IMR-90 (cell line): Measurements from ENCODE around the gene MYO5A. TPM values are rescaled to one million over a fixed set of nuclear protein-coding genes. Genes with fewer than 3 reads are reported as not detected.

ENCODE experiments used
- ATAC-seq: fragments of 200-7000 bp; cut with Tn5 transposase; 2 replicates; pipeline ENCODE4 v1.9.1; 2020; ENCODE audit warnings: low read depth, mild to moderate bottlenecking, moderate library complexity
- BruUV-seq: library from RNA; stranded (reverse); fragments of 400-500 nt; replicated peaks from 2 replicates; lab custom pipeline; 2021; lab: Mats Ljungman, UMichigan
- CTCF ChIA-PET: fragments of 300-600 bp; formaldehyde crosslinking; extraction: SDS; loops from one replicate; lab custom pipeline; 2021; ENCODE audit warnings: antibody characterized with exemption; lab: Yijun Ruan, JAX
- POLR2A ChIA-PET: fragments of 300-600 bp; sonication (Branson Sonifier 250); formaldehyde crosslinking; loops from one replicate; lab custom pipeline; 2022; ENCODE audit warnings: antibody characterized with exemption; ENCODE audit not compliant: unreplicated experiment; lab: Charles Lee
- DNase-seq: peaks from one replicate; pipeline ENCODE4 v3.0.0; 2013
- H2AFZ ChIP-seq: replicated peaks from 2 replicates; pipeline ENCODE3; 2013; ENCODE audit warnings: low read length, mild to moderate bottlenecking; ENCODE audit not compliant: poor library complexity
- H2AK5ac ChIP-seq: 2 replicates; pipeline ENCODE4 v1.6.1; 2013; ENCODE audit warnings: low read depth, low read length, inconsistent platforms
- H2AK9ac ChIP-seq: replicated peaks from 2 replicates; pipeline ENCODE3; 2013; ENCODE audit warnings: mild to moderate bottlenecking, low read depth, low read length, moderate library complexity; ENCODE audit not compliant: poor library complexity
- H2BK120ac ChIP-seq: 2 replicates; pipeline ENCODE4 v1.6.1; 2013; ENCODE audit warnings: low read depth, low read length, inconsistent platforms
- H2BK15ac ChIP-seq: 3 replicates; pipeline ENCODE4 v1.6.1; 2013; ENCODE audit warnings: low read depth, low read length, inconsistent platforms
- H2BK20ac ChIP-seq: 2 replicates; pipeline ENCODE4 v1.6.1; 2013; ENCODE audit warnings: low read depth, mild to moderate bottlenecking, inconsistent platforms, low read length, moderate library complexity
- H2BK5ac ChIP-seq: 2 replicates; pipeline ENCODE4 v1.6.1; 2013; ENCODE audit warnings: mild to moderate bottlenecking, low read depth, low read length, inconsistent platforms; ENCODE audit not compliant: poor library complexity, severe bottlenecking
- H3K14ac ChIP-seq: replicated peaks from 2 replicates; pipeline ENCODE4 v1.6.1; 2013; ENCODE audit warnings: low read depth, low read length, inconsistent platforms
- H3K18ac ChIP-seq: 2 replicates; pipeline ENCODE4 v1.6.1; 2013; ENCODE audit warnings: low read depth, low read length, control low read depth
- H3K23ac ChIP-seq: 2 replicates; pipeline ENCODE4 v1.6.1; 2013; ENCODE audit warnings: low read depth, low read length, inconsistent platforms
- H3K27ac ChIP-seq: 2 replicates; pipeline ENCODE4 v1.5.1; 2013; ENCODE audit warnings: mild to moderate bottlenecking, control low read depth, low read length; ENCODE audit not compliant: insufficient read depth
- H3K27me3 ChIP-seq: 2 replicates; pipeline ENCODE4 v1.6.1; 2013; ENCODE audit warnings: low read length; ENCODE audit not compliant: control insufficient read depth, insufficient read depth
- H3K36me3 ChIP-seq: 2 replicates; pipeline ENCODE4 v1.6.1; 2013; ENCODE audit warnings: low read length, mixed read lengths; ENCODE audit not compliant: control insufficient read depth, insufficient read depth
- H3K4ac ChIP-seq: 2 replicates; pipeline ENCODE4 v1.6.1; 2013; ENCODE audit warnings: low read depth, low read length, inconsistent platforms
- H3K4me1 ChIP-seq: 2 replicates; pipeline ENCODE4 v1.6.1; 2013; ENCODE audit warnings: low read length, mixed read lengths; ENCODE audit not compliant: control insufficient read depth, insufficient read depth
- H3K4me2 ChIP-seq: 2 replicates; pipeline ENCODE4 v1.6.1; 2013; ENCODE audit warnings: low read depth, mild to moderate bottlenecking, control low read depth, low read length, moderate library complexity
- H3K4me3 ChIP-seq: 2 replicates; pipeline ENCODE4 v1.5.1; 2013; ENCODE audit warnings: low read depth, mild to moderate bottlenecking, control low read depth, low read length, moderate library complexity; ENCODE audit not compliant: insufficient read depth
- H3K56ac ChIP-seq: 2 replicates; pipeline ENCODE4 v1.6.1; 2013; ENCODE audit warnings: low read length, inconsistent platforms; ENCODE audit not compliant: insufficient read depth; ENCODE audit errors: extremely low read depth
- H3K79me1 ChIP-seq, 2 experiments: 2 replicates each; pipeline ENCODE4 v1.6.1; 2013; ENCODE audit warnings: low read length in 2 of 2, inconsistent platforms in 1 of 2, low read depth in 1 of 2
- H3K9ac ChIP-seq: 2 replicates; pipeline ENCODE4 v1.6.1; 2013; ENCODE audit warnings: low read depth, low read length, control low read depth
- H3K9me1 ChIP-seq: 2 replicates; pipeline ENCODE4 v1.6.1; 2013; ENCODE audit warnings: low read length, inconsistent platforms; ENCODE audit not compliant: insufficient read depth
- H3K9me3 ChIP-seq: 2 replicates; pipeline ENCODE4 v1.6.1; 2013; ENCODE audit warnings: low read length; ENCODE audit not compliant: control insufficient read depth, insufficient read depth
- H4K20me1 ChIP-seq: 2 replicates; pipeline ENCODE4 v1.6.1; 2013; ENCODE audit warnings: low read length, inconsistent platforms; ENCODE audit not compliant: insufficient read depth
- H4K5ac ChIP-seq: 2 replicates; pipeline ENCODE4 v1.6.1; 2013; ENCODE audit warnings: mild to moderate bottlenecking, low read depth, low read length, control low read depth
- H4K8ac ChIP-seq, 2 experiments: 2 replicates each; pipeline ENCODE4 v1.6.1; 2013; ENCODE audit warnings: low read depth in 2 of 2, low read length in 2 of 2, control low read depth in 1 of 2, inconsistent platforms in 1 of 2
- H4K91ac ChIP-seq: 2 replicates; pipeline ENCODE4 v1.6.1; 2013; ENCODE audit warnings: low read depth, low read length, inconsistent platforms; ENCODE audit not compliant: insufficient read depth
- CHD1 ChIP-seq: IDR thresholded peaks from 2 replicates; pipeline ENCODE4 v1.6.1; 2012; ENCODE audit warnings: low read depth, low read length, improper control_type of control experiment
- ELK1 ChIP-seq: fragments of 150-350 bp; IDR thresholded peaks from 2 replicates; pipeline ENCODE4 v1.6.1; 2016; ENCODE audit warnings: low read depth, mild to moderate bottlenecking, low read length, moderate library complexity, borderline replicate concordance
- MAZ ChIP-seq: IDR thresholded peaks from 2 replicates; pipeline ENCODE4 v1.6.1; 2012; ENCODE audit warnings: low read depth, mild to moderate bottlenecking, low read length, improper control_type of control experiment, moderate library complexity, borderline replicate concordance
- NFE2L2 ChIP-seq: fragments of 150-350 bp; IDR thresholded peaks from 2 replicates; pipeline ENCODE4 v1.6.1; 2016; ENCODE audit warnings: low read depth, mild to moderate bottlenecking, low read length
- RAD21 ChIP-seq: IDR thresholded peaks from 2 replicates; pipeline ENCODE4 v1.6.1; 2012; ENCODE audit warnings: low read length, improper control_type of control experiment
- RFX5 ChIP-seq: IDR thresholded peaks from 2 replicates; pipeline ENCODE4 v1.8.0; 2012; ENCODE audit warnings: low read depth, mild to moderate bottlenecking, low read length, moderate library complexity
- SMC3 ChIP-seq: fragments of 150-350 bp; IDR thresholded peaks from 2 replicates; pipeline ENCODE4 v1.6.1; 2016; ENCODE audit warnings: low read depth, mild to moderate bottlenecking, antibody characterized with exemption, low read length, moderate library complexity
- WGBS, 2 experiments: methylation state at CpG; one replicate each; pipeline versions ENCODE4 v1.1.5 to v1.1.7; 2013; ENCODE audit warnings: missing lambda C conversion rate in 2 of 2; ENCODE audit not compliant: insufficient read length in 1 of 2; ENCODE audit errors: extremely low coverage in 2 of 2; 5-methylcytosine and 5-hydroxymethylcytosine counted together
- dilution Hi-C: fragments of 300-500 bp; cut with HindIII; formaldehyde crosslinking; loops from one replicate; pipeline ENCODE4 v1.14.3; 2018; ENCODE audit warnings: low sequenced_read_pairs; ENCODE audit not compliant: unreplicated experiment
- in situ Hi-C: fragments of 300-500 bp; cut with MboI; formaldehyde crosslinking; loops from 3 replicates; pipeline ENCODE4 v1.14.3; 2019; ENCODE audit warnings: low sequenced_read_pairs, inconsistent platforms, mixed read lengths
- intact Hi-C: fragments of 100-400 bp; cut with micrococcal nuclease; formaldehyde crosslinking; loops from 2 replicates; pipeline ENCODE4 v1.10.0; 2022
- polyA plus RNA-seq, 3 experiments: library from polyadenylated mRNA; depleted of rRNA; stranded (reverse); fragments of >200 nt; gene quantifications; 2 replicates each; pipeline ENCODE4 v1.2.3, GENCODE V29; 2012; ENCODE audit warnings: low replicate concordance in 1 of 3
- total RNA-seq: library from RNA; depleted of rRNA; stranded (reverse); fragments of >200 nt; gene quantifications from 2 replicates; pipeline ENCODE4 v1.2.3, GENCODE V29; 2012
- TF ChIP-seq, protein P1 (sequence below): fragments of 150-350 bp; IDR thresholded peaks from 2 replicates; pipeline ENCODE4 v1.6.1; 2017; ENCODE audit warnings: mild to moderate bottlenecking, antibody characterized with exemption, low read length, low read depth

MYO5A gene
- total and polyA plus RNA-seq, 2 of the 4 experiments (the other 2 are of a cell fraction), result 19.4 to 69.2 TPM

GRCh38 chr15:52488830-52489229 is 39.9 kb downstream of the MYO5A start:
- WGBS, 2 experiments, result no CpG with 5 or more reads among the region's 2 CpGs
- no peak overlapping the region for H3K14ac ChIP-seq
- in situ Hi-C loops (no loop called here), dilution Hi-C loops (no loop called here), intact Hi-C loops (no loop called here)
- H3K4me2 ChIP-seq, result no peak overlapping the region
- no peak overlapping the region for H3K56ac ChIP-seq
- no peak overlapping the region for H3K9ac ChIP-seq
- H2BK120ac ChIP-seq, result no peak overlapping the region
- H3K4ac ChIP-seq, result no peak overlapping the region
- ATAC-seq, result no peak
- no peak overlapping the region for H4K8ac ChIP-seq
- H4K20me1 ChIP-seq, result peaks cover 6% of the 10 kb centered on the region
- POLR2A ChIA-PET, result no interaction called here
- peaks cover 2% of the 10 kb centered on the region for H3K4me1 ChIP-seq
- H2BK20ac ChIP-seq, result no peak overlapping the region
- H3K9me1 ChIP-seq, result peaks cover 11% of the 10 kb centered on the region
- H3K9me3 ChIP-seq, result no peaks in the 10 kb centered on the region
- H3K18ac ChIP-seq, result no peak overlapping the region
- H3K27me3 ChIP-seq, result no peaks in the 10 kb centered on the region
- no peak overlapping the region for H2BK5ac ChIP-seq
- no peak overlapping the region for H2AFZ ChIP-seq
- no peak overlapping the region for H3K23ac ChIP-seq
- no peak overlapping the region for H4K5ac ChIP-seq
- no peak for DNase-seq
- H3K36me3 ChIP-seq, result no peaks in the 10 kb centered on the region
- no peak overlapping the region for H3K4me3 ChIP-seq
- H3K27ac ChIP-seq, result no peak overlapping the region
- CTCF ChIA-PET, result no interaction called here
- no peak overlapping the region for H2AK9ac ChIP-seq
- H2BK15ac ChIP-seq, result no peak overlapping the region
- no peak for TF ChIP-seq ELK1
- TF ChIP-seq CHD1, result no peak
- TF ChIP-seq, protein P1, sequence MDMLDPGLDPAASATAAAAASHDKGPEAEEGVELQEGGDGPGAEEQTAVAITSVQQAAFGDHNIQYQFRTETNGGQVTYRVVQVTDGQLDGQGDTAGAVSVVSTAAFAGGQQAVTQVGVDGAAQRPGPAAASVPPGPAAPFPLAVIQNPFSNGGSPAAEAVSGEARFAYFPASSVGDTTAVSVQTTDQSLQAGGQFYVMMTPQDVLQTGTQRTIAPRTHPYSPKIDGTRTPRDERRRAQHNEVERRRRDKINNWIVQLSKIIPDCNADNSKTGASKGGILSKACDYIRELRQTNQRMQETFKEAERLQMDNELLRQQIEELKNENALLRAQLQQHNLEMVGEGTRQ, result no peak
- no peak for TF ChIP-seq NFE2L2
- TF ChIP-seq MAZ, result no peak
- no peak for TF ChIP-seq RFX5
- no peak for TF ChIP-seq RAD21
- no peak for TF ChIP-seq SMC3
- no peak overlapping the region for H4K91ac ChIP-seq
- BruUV-seq, result no TSS peak
- H2AK5ac ChIP-seq, result no peak overlapping the region
- peaks cover 23 to 53% of the 10 kb centered on the region in 2 experiments for H3K79me1 ChIP-seq
